ENCODE measurements around the gene SEMA3C.

DNA sequence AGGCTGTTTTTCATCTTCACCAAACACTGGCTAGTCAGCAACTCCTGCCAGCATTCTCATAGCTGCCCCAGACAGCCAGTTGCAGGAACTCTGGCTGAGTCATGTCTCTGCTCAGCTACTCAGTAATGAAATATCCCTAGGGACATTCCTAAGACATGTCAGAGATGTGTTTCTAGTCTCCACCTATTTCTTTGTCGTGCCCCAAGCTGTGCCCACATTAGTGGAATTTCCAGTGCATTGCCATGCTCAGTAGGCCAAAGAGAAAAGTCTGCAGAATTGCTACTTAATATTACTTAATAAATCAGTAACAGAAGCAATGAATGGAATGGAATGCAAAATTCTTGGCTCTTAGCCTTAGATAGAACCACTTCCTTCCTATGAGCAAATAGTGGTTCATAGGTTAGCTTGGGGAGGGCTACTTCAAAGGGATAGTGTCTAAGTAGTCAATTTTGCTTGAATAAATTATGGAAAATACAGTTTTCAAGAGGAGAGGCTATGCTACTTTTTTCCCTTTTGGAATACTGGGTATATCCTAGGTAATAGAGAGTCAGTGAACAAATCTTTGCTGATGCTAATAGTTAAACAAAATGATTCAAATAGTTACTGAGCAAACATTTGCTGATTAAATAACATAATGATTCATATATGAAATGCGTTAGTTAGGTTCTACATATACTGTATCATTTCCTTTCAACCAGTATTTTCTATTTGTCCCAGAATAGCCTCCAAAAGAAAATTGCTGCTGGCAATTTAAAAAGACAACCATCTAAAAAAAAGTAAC lies 23.6 kb upstream of the SEMA3C start:
- TF ChIP-seq, protein P1, sequence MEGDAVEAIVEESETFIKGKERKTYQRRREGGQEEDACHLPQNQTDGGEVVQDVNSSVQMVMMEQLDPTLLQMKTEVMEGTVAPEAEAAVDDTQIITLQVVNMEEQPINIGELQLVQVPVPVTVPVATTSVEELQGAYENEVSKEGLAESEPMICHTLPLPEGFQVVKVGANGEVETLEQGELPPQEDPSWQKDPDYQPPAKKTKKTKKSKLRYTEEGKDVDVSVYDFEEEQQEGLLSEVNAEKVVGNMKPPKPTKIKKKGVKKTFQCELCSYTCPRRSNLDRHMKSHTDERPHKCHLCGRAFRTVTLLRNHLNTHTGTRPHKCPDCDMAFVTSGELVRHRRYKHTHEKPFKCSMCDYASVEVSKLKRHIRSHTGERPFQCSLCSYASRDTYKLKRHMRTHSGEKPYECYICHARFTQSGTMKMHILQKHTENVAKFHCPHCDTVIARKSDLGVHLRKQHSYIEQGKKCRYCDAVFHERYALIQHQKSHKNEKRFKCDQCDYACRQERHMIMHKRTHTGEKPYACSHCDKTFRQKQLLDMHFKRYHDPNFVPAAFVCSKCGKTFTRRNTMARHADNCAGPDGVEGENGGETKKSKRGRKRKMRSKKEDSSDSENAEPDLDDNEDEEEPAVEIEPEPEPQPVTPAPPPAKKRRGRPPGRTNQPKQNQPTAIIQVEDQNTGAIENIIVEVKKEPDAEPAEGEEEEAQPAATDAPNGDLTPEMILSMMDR (IDR thresholded peaks at IDR 0.05), result no peak
- no peak for TF ChIP-seq POLR2A (IDR thresholded peaks at IDR 0.05)
